ENCODE data around the gene BRD3. TPM values are rescaled to one million over a fixed set of nuclear protein-coding genes. Genes with fewer than 3 reads are reported as not detected.
"Not testable (repeated sequence)": the region's sequence is repeated elsewhere in the genome, so short reads cannot be mapped to it uniquely, and the experiment has no call there.

Gene BRD3
- total and polyA plus RNA-seq, 3 donors from 2014 or later: 30.2 to 64.5 (median 44.3) TPM

DNA sequence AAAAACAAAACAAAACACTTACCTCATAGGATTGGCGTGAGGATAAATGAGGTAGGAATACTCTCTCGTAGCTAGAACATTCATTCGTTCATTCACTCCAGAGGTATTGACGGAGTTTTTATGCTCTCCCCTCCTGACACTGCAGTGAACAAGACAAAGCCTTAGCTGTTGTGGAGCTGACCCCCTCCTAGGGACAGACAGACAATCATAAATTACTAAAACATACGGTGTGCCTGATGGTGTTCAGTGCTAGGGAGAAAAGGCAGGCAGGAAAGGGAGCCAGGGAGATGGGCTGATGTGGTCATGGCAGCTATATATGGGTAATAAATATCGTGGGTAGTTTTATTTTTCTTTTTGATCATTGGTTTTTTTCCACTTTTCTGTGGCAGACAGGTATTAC is 5.7 kb upstream of the BRD3 start:
- 60 to 65% methylated on average over 6 of the region's 6 CpGs for WGBS, 2 donors
- no peaks in the 10 kb centered on the region for H3K4me1 ChIP-seq
- intact Hi-C loops (cut with DNase I; ENCODE audit: low total_unique reads): no loop called here
- no peak for DNase-seq
- H3K4me3 ChIP-seq: no peak overlapping the region
- no peaks in the 10 kb centered on the region for H3K27me3 ChIP-seq
- H3K9me3 ChIP-seq: no peaks in the 10 kb centered on the region
- H3K27ac ChIP-seq: no peak overlapping the region
- TF ChIP-seq POLR2A (IDR thresholded peaks at IDR 0.05): no peak
- TF ChIP-seq, protein P1, sequence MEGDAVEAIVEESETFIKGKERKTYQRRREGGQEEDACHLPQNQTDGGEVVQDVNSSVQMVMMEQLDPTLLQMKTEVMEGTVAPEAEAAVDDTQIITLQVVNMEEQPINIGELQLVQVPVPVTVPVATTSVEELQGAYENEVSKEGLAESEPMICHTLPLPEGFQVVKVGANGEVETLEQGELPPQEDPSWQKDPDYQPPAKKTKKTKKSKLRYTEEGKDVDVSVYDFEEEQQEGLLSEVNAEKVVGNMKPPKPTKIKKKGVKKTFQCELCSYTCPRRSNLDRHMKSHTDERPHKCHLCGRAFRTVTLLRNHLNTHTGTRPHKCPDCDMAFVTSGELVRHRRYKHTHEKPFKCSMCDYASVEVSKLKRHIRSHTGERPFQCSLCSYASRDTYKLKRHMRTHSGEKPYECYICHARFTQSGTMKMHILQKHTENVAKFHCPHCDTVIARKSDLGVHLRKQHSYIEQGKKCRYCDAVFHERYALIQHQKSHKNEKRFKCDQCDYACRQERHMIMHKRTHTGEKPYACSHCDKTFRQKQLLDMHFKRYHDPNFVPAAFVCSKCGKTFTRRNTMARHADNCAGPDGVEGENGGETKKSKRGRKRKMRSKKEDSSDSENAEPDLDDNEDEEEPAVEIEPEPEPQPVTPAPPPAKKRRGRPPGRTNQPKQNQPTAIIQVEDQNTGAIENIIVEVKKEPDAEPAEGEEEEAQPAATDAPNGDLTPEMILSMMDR (IDR thresholded peaks at IDR 0.05): no peak
- no peaks in the 10 kb centered on the region for H3K36me3 ChIP-seq (ENCODE audit: low read depth, missing control alignments)

DNA sequence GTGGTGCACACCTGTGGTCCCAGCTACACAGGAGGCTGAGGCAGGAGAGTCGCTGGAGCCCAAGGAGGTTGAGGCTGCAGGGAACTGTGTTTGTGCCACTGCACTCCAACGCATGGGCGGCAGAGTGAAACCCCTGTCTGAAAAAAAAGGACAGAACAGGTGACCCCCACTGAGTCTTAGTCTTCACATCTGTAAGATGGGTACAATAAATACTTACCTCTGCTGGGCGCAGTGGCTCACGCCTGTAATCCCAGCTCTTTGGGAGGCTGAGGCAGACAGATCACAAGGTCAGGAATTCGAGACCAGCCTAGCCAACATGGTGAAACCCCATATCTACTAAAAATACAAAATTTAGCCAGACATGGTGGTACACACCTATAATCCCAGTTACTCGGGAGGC is 4.9 kb upstream of the BRD3 start:
- 84 to 92% methylated on average over 7 of the region's 7 CpGs for WGBS, 2 donors
- H3K36me3 ChIP-seq (ENCODE audit: low read depth, missing control alignments); H3K4me1 ChIP-seq; H3K27ac ChIP-seq; DNase-seq; H3K27me3 ChIP-seq; intact Hi-C loops (cut with DNase I; ENCODE audit: low total_unique reads); H3K9me3 ChIP-seq; H3K4me3 ChIP-seq: not testable (repeated sequence)

DNA sequence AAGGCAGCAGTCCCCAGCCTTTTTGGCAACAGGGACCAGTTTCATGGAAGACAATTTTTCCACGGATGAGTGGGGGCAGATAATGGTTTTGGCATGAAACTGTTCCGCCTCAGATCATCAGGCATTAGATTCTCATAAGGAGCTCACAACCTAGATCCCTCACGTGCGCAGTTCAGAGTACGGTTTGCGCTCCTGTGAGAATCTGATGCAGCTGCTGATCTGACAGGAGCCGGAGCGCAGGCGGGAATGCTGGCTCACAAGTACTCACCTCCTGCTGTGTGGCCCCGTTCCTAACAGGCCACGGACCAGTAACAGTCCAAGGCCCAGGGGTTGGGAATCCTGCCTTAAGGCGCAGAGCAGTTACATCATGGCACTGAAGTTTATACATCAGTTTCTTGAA is 3.3 kb upstream of the BRD3 start:
- no peak for DNase-seq
- H3K4me1 ChIP-seq: peaks cover 4% of the 10 kb centered on the region
- H3K27me3 ChIP-seq: no peaks in the 10 kb centered on the region
- H3K9me3 ChIP-seq: no peaks in the 10 kb centered on the region
- no peak overlapping the region for H3K4me3 ChIP-seq
- intact Hi-C loops (cut with DNase I; ENCODE audit: low total_unique reads): no loop called here
- TF ChIP-seq, protein P1 (IDR thresholded peaks at IDR 0.05): no peak
- no peak for TF ChIP-seq POLR2A (IDR thresholded peaks at IDR 0.05)
- 90 to 92% methylated on average over 12 of the region's 12 CpGs for WGBS, 2 donors
- H3K36me3 ChIP-seq (ENCODE audit: low read depth, missing control alignments): no peaks in the 10 kb centered on the region
- no peak overlapping the region for H3K27ac ChIP-seq

DNA sequence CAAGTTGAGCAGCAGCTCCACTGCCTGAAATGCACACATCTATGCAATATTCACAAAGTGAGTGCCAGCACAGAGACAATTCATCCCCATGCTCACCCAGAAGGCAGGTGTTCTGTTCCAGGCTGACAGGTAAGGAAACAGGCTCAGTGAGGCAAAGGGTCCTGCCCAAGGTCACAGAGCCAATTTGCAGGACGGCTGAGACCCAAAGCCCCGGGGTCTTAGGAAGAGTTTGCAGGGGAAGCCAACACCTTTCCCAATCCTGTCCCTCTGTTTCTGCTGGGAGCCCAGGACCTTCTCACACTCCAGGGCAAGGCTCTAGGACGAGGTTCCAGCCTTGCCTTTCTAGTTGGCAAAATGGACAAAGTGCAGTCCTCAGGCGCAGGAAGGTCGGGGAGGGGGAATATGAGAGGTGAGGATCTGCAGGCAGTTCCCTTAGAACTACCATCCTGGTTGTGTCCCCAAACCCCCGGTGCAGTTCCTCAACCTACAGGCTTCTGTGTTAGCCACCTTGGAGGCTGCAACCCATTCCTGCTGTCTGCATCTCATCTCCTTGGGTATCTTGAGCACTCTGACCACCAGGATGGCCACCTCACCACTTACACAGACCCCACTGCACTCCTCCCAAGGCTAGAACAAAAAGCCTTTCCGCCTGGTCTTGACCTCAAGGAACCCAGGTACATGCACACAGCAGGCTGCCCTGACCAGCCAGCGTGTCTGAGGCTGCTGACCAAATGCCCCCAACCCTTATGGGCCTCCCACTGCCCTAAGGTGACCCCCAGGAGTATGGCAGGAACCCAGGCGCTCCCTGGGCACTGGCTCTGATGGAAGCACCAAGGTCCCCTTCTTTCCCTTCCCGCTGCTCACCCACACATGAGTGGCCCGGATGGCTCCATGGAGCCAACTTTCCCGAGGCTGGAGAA is 1.9 kb upstream of the BRD3 start:
- Histone ChIP-seq H3K36me3 (ENCODE audit: low read depth, missing control alignments) (no peaks in the 10 kb centered on the region), H3K27me3 (no peaks in the 10 kb centered on the region), H3K27ac (no peak overlapping the region), H3K9me3 (no peaks in the 10 kb centered on the region), H3K4me3 (no peak overlapping the region), H3K4me1 (peaks cover 7% of the 10 kb centered on the region)
- WGBS, 2 donors: 68 to 71% methylated on average over 10 to 12 of the region's 12 CpGs
- TF ChIP-seq, protein P1 (IDR thresholded peaks at IDR 0.05): no peak
- TF ChIP-seq POLR2A (IDR thresholded peaks at IDR 0.05): no peak
- DNase-seq: no peak
- intact Hi-C loops (cut with DNase I; ENCODE audit: low total_unique reads): no loop called here

DNA sequence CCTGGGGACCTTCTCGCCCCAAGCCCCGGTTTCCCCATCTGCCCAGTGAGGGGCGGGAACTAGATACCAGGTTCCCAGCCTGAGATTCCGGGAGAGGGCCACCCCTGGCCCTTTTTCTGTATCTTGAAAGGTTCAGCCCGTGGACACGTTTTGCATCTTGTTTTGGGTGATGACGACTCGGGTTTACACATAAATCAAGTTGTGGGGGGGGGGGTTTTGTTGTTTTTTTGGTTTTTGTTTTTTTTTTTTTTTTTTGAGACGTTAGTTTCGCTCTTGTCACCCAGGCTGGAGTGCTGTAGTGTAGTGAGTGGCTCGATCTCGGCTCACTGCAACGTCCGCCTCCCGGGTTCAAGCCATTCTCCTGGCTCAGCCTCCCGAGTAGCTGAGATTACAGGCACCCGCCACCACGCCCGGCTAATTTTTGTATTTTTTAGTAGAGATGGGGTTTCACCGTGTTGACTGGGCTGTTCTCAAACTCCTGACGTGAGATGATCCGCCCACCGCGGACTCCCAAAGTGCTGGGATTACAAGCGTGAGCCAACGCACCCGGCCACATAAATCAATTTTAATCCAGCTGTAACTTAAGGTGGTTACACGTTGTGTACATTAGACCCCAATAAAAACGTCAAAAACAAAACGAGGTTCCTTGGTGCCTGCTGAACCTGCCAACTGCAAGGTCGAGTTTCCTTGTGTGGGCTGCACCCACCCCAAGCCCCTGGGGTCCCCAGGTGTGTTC is 1.1 kb upstream of the BRD3 start:
- Histone ChIP-seq H3K4me3 (peak overlapping the region; percentile 59 to 86), H3K4me1 (peaks cover 7% of the 10 kb centered on the region), H3K27ac (peak overlapping the region in 1 of 2 donors; percentile 98), H3K27me3 (no peaks in the 10 kb centered on the region), H3K9me3 (no peaks in the 10 kb centered on the region), H3K36me3 (ENCODE audit: low read depth, missing control alignments) (no peaks in the 10 kb centered on the region)
- WGBS, 2 donors: 11% methylated on average over 24 to 31 of the region's 31 CpGs
- DNase-seq: no peak
- intact Hi-C loops (cut with DNase I; ENCODE audit: low total_unique reads): no loop called here
- TF ChIP-seq POLR2A (IDR thresholded peaks at IDR 0.05): no peak
- TF ChIP-seq, protein P1 (IDR thresholded peaks at IDR 0.05): no peak

Measured in testis (tissue), 3 donors.